HFFc6 (cell line): Measurements from ENCODE around the gene KLK12. TPM values are rescaled to one million over a fixed set of nuclear protein-coding genes. Genes with fewer than 3 reads are reported as not detected.

Experiments
- DNase-seq: peaks from one replicate; pipeline ENCODE4 v3.0.0-alpha.2; 2018
- H3K27ac Mint-ChIP-seq: 2 replicates; pipeline ENCODE4 v1.8.0; 2020; ENCODE audit warnings: mild to moderate bottlenecking, mixed read lengths
- H3K27me3 Mint-ChIP-seq: 2 replicates; pipeline ENCODE4 v1.8.0; 2021; ENCODE audit warnings: mild to moderate bottlenecking, moderate library complexity, mixed read lengths; ENCODE audit not compliant: insufficient read depth
- H3K36me3 Mint-ChIP-seq: 2 replicates; pipeline ENCODE4 v1.8.0; 2021; ENCODE audit warnings: low read depth, mixed read lengths
- H3K4me1 Mint-ChIP-seq: 2 replicates; pipeline ENCODE4 v1.8.0; 2020; ENCODE audit warnings: low read depth, mixed read lengths
- H3K4me3 Mint-ChIP-seq: 2 replicates; pipeline ENCODE4 v1.8.0; 2020; ENCODE audit warnings: mild to moderate bottlenecking, moderate library complexity, mixed read lengths
- H3K9me3 Mint-ChIP-seq: 2 replicates; pipeline ENCODE4 v1.8.0; 2020; ENCODE audit warnings: mild to moderate bottlenecking, mixed read lengths
- CTCF ChIP-seq: fragments of 200-600 bp; sonication (generic); IDR thresholded peaks from 2 replicates; pipeline ENCODE4 v1.5.0; 2021; ENCODE audit warnings: antibody characterized with exemption, mild to moderate bottlenecking
- total RNA-seq, 6 experiments: library from RNA; stranded (reverse); fragmentation: NEBNext Ultra II Directional; extraction: Animal tissue kit (Norgen Biotek cat#: 25700); gene quantifications; 2 replicates in 1 of 6; 3 replicates in 5 of 6; pipeline ENCODE4 v1.2.3, GENCODE V29; 2021

KLK12 gene
- total RNA-seq, 6 experiments from 2014 or later: not detected

- Mint-ChIP-seq H3K27ac (no peak overlapping the region), H3K36me3 (peaks cover 4% of the 10 kb centered on the region; the same call in 1 of the 2 replicates), H3K4me1 (no peaks in the 10 kb centered on the region), H3K4me3 (no peak overlapping the region), H3K27me3 (peaks cover 9% of the 10 kb centered on the region), H3K9me3 (peaks cover 58% of the 10 kb centered on the region)
- no peak for TF ChIP-seq CTCF
- DNase-seq: no peak
These were observed 31.5 kb downstream of the KLK12 start for GRCh38 chr19:51003316-51003715.

- DNase-seq: no peak
- no peak for TF ChIP-seq CTCF
- peaks cover 62% of the 10 kb centered on the region for H3K9me3 Mint-ChIP-seq
- no peaks in the 10 kb centered on the region for H3K4me1 Mint-ChIP-seq
- peaks cover 9% of the 10 kb centered on the region for H3K27me3 Mint-ChIP-seq
- H3K36me3 Mint-ChIP-seq: peaks cover 4% of the 10 kb centered on the region; the same call in 1 of the 2 replicates
- no peak overlapping the region for H3K27ac Mint-ChIP-seq
- H3K4me3 Mint-ChIP-seq: no peak overlapping the region
These were observed 32.1 kb downstream of the KLK12 start for GRCh38 chr19:51002542-51003311.

- Mint-ChIP-seq H3K9me3 (peaks cover 57% of the 10 kb centered on the region), H3K4me3 (no peak overlapping the region), H3K27ac (no peak overlapping the region), H3K27me3 (peaks cover 9% of the 10 kb centered on the region), H3K4me1 (no peaks in the 10 kb centered on the region), H3K36me3 (peaks cover 4% of the 10 kb centered on the region; the same call in 1 of the 2 replicates)
- no peak for DNase-seq
- no peak for TF ChIP-seq CTCF
These were observed 32.7 kb downstream of the KLK12 start for GRCh38 chr19:51002089-51002532.

GRCh38 chr19:51001515-51001914 lies 33.3 kb downstream of the KLK12 start, which contains the start of gene KLK8:
TSS of gene KLK8 (minus strand) at chr19:51001604. CDS start at chr19:51001167, 437 bp downstream.
- Mint-ChIP-seq H3K27me3 (peaks cover 9% of the 10 kb centered on the region), H3K36me3 (peaks cover 4% of the 10 kb centered on the region; the same call in 1 of the 2 replicates), H3K4me3 (no peak within 1 kb of the TSS), H3K4me1 (no peaks in the 10 kb centered on the region), H3K9me3 (peaks cover 52% of the 10 kb centered on the region), H3K27ac (no peak within 1 kb of the TSS)
- no peak for DNase-seq
- no peak for TF ChIP-seq CTCF

DNA sequence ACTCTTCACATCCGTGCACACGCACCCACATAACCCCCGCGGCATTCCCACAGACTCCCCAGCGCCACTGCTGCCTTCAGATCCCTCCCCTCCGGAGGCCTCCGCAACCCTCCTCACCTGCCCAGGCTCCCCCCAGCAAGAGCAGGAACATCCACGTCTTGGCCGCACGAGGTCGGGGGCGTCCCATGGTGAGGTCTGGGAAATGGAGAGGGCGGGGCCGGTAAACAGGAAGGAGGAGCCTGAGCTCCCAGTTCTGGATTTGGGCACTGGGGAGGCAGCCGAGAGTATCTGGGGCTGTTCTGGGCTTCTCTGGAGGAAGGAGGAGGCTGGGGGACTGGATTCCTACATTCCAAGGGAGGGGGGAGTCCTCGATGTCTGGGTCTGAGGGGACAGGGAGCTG lies 33.8 kb downstream of the KLK12 start:
- no peak for TF ChIP-seq CTCF
- Mint-ChIP-seq H3K9me3 (peaks cover 48% of the 10 kb centered on the region), H3K4me3 (no peak overlapping the region), H3K36me3 (peaks cover 4% of the 10 kb centered on the region; the same call in 1 of the 2 replicates), H3K27ac (no peak overlapping the region), H3K4me1 (no peaks in the 10 kb centered on the region), H3K27me3 (peaks cover 9% of the 10 kb centered on the region)
- no peak for DNase-seq
